Measurements from ENCODE around the gene MARCHF3.

- TF ChIP-seq POLR2AphosphoS5 (IDR thresholded peaks at IDR 0.05; ENCODE audit: borderline replicate concordance, low read depth, low read length) (no peak), EZH2 (IDR thresholded peaks at IDR 0.05) (no peak)
Observed at GRCh38 chr5:127066721-127067120, 36.4 kb upstream of the MARCHF3 start.

Measured in SK-N-MC (cell line).